Head of caudate nucleus (tissue), 42 donors: Measurements from ENCODE around the gene XBP1.
A peak's percentile ranks its signal among the peaks of the same experiment; 100 is the strongest.
"Not testable (repeated sequence)": the region's sequence is repeated elsewhere in the genome, so short reads cannot be mapped to it uniquely, and the experiment has no call there.

Experiments
- DNase-seq, 42 donors: peaks; one replicate each; pipeline versions ENCODE4 v3.0.0 to v3.0.0-alpha.2; 2020 to 2021; ENCODE audit warnings: mixed read lengths in 7 of 42
- intact Hi-C: fragments of 100-400 bp; cut with DNase I; formaldehyde crosslinking; loops from one replicate; pipeline ENCODE4 v1.15.0; 2022

XBP1 gene

DNA sequence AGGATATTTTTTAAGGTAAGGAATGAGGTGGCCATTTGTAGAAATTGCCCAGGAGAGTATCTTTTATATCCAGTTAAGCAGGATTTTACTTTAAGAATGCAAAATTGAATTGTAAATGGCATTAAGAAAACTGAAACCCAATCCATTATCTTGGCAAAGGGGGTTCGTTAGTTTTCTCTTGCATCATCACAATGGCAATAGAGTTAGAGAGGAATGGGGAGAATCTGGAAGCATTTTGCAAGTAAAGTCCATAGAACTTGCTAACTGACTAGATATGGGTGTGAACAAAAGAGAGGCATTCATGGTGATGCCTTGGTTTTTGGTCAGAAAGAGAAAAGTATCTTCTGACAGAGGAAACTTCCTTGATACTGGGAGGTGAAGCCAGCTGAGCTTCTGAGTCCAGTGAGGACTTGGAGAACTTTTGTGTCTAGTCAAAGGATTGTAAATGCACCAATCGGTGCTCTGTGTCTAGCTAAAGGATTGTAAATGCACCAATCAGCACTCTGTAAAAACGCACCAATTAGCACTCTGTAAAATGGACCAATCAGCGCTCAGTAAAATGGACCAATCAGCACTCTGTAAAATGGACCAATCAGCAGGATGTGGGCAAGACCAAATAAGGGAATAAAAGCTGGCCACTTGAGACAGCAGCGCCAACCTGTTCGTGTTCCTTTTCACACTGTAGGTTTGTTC, 31.5 kb downstream of the XBP1 start:
- DNase-seq = no peak
- intact Hi-C loops = no loop called here

DNA sequence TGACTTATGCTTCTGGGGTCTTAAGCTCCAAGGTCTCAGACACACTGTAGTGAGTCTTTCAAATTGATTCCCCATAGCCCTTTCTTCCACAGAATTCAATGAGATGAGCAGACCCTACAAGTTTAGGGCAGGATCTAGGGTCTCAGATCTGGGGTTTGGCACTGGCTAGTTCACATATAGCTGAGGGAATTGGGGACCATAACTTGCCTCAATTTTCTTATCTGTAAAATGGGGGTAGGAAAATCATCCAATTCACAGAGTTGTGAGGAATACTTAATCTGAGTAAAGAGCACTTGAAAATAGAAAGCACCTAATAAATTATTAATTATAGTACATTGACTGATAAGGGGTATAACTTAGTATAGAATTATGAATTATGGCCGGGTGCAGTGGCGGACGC, 33.7 kb downstream of the XBP1 start:
- intact Hi-C loops = no loop called here
- no peak for DNase-seq

DNA sequence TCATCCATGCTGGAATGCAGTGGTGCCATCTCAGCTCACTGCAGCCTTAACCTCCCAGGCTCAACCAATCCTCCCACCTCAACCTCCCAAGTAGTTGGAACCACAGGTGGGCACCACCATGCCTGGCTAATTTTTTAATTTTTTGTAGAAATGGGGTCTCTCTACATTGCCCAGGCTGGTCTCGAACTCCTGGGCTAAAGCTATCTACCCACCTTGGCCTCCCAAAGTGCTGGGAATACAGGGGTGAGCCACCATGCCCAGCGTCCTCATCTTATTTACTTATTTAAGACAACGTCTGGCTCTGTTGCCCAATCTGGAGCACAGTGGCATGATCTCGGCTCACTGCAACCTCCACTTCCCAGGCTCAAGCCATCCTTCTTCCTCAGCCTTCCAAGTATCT, 38.4 kb downstream of the XBP1 start:
- DNase-seq, intact Hi-C loops: not testable (repeated sequence)

DNA sequence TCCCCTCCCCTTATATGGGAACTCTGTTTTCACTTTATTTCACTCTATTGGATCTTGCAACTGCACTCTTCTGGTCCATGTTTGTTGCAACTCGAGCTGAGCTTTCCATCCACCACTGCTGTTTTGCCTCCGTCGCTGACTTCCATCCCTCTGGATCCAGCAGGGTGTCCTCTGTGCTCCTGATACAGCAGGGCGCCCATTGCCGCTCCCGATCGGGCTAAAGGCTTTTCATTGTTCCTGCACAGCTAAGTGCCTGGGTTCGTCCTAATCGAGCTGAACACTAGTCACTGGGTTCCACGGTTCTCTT, 39.0 kb downstream of the XBP1 start:
- intact Hi-C loops = no loop called here
- no peak for DNase-seq

DNA sequence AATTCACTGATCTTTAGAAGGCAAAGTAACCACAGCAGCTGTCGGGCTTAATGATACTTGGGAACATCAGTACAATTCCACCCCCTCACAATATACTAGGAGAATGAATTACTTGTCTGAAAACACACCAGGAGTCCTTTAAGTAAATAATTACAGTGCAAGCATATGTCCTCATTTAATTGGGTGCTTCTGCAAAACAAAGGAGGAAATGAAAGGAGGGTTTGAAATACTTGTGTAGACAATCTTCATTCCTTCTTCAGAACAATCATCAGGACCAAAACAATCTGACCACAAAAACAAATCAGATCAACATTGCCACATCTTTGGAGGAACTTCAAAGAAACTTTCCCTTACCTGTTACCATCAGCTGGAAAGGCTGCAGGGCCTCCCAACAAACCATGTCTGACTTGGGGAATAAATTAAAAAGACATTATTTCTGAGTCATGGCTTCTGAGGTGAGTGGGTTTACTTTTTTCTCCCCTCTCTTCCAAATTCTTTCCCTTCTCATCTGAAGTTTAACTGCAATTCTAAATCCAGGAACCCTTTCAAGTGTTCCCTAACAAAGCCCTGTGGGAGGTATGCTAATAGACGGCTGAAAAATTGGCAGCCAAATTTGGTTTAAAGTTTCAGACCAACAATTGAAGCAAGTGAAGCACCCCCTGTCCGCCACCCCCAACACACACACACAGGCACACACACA, 40.4 kb downstream of the XBP1 start:
- peak in 27 of 42 donors; percentile 8 to 69 (median 40) for DNase-seq
- intact Hi-C loops = no loop called here

DNA sequence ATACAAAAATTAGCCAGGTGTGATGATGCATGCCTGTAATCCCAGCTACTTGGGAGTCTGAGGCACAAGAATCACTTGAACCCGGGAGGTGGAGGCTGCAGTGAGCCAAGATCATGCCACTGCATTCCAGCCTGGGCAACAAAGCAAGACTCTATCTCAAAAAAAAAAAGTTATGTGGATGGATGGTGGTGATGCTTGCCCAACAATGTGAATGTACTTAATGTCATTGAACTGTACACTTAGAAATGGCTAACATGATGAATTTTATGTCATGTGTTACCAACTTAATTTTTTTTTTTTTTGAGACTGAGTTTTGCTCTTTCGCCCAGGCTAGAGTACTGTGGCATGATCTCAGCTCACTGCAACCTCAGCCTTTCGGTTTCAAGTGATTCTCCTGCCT, 45.9 kb downstream of the XBP1 start:
- intact Hi-C loops = not testable (repeated sequence)

DNA sequence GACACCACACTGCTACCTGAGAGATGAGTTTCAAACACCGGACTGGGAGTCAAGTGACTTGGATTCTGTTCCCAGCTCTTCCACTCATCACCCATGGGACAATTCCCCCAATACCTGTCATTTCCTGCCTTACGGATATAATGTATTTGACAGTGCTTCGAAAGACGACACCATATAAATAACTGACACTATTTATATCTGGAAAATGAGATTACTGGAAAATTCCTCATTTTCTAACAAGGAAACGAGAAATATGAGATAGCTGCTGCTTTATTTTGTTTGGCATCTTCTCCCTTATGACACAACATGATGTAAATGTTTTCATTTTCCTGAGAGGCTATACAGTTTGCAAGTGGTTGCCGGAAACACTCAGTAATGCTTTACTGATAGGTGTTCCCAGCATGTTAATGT, 49.9 kb downstream of the XBP1 start:
- intact Hi-C loops = no loop called here
- DNase-seq = no peak

More for the DNA sequence above, 45.9 kb downstream of the XBP1 start:
- DNase-seq = not testable (repeated sequence)
